Hematopoietic multipotent progenitor cell treated with erythropoietin and hydrocortisone succinate and interleukin-3 and kit ligand, for 8 days (in vitro differentiated cells): ENCODE data around the gene OR52K1.
"Not testable (repeated sequence)": the region's sequence is repeated elsewhere in the genome, so short reads cannot be mapped to it uniquely, and the experiment has no call there.

Experiments used
- DNase-seq: peaks from one replicate; pipeline ENCODE4 v3.0.0-alpha.2; 2015

OR52K1 gene

GRCh38 chr11:4482445-4482844 is at the start of gene OR52K1:
Gene OR52K1 (plus strand): TSS chr11:4482646. CDS start chr11:4488901, 6,255 bp downstream.
- DNase-seq, result no peak

GRCh38 chr11:4433856-4434255 is 48.6 kb upstream of the OR52K1 start:
- DNase-seq, result no peak

GRCh38 chr11:4436411-4436810 is 46.0 kb upstream of the OR52K1 start:
- no peak for DNase-seq

GRCh38 chr11:4441515-4441914 is 40.9 kb upstream of the OR52K1 start:
- DNase-seq, result no peak

GRCh38 chr11:4443232-4443891 is 39.1 kb upstream of the OR52K1 start:
- DNase-seq, result no peak

- DNase-seq, result no peak
Observed at GRCh38 chr11:4448995-4449394, 33.5 kb upstream of the OR52K1 start, which contains the start of gene OR52K2. Gene OR52K2 (plus strand): TSS chr11:4449295. CDS start chr11:4449340, 45 bp downstream.

- DNase-seq, result no peak
Observed at GRCh38 chr11:4453118-4453517, 29.3 kb upstream of the OR52K1 start.

- no peak for DNase-seq
Observed at GRCh38 chr11:4454021-4454420, 28.4 kb upstream of the OR52K1 start.

- peak; percentile 2 for DNase-seq
Observed at GRCh38 chr11:4455419-4455818, 27.0 kb upstream of the OR52K1 start.

- no peak for DNase-seq
Observed at GRCh38 chr11:4459500-4459899, 22.9 kb upstream of the OR52K1 start.

- no peak for DNase-seq
Observed at GRCh38 chr11:4460151-4460550, 22.3 kb upstream of the OR52K1 start.

GRCh38 chr11:4464216-4465159 is 18.0 kb upstream of the OR52K1 start:
- DNase-seq, result peak; percentile 4

GRCh38 chr11:4465407-4465806 is 17.0 kb upstream of the OR52K1 start:
- no peak for DNase-seq

- DNase-seq, result no peak
Observed at GRCh38 chr11:4466131-4466870, 16.1 kb upstream of the OR52K1 start.

- DNase-seq, result no peak
Observed at GRCh38 chr11:4466871-4467442, 15.5 kb upstream of the OR52K1 start.

- DNase-seq, result no peak
Observed at GRCh38 chr11:4467811-4468606, 14.4 kb upstream of the OR52K1 start.

GRCh38 chr11:4479644-4480043 is 2.8 kb upstream of the OR52K1 start:
- DNase-seq, result no peak

- DNase-seq, result no peak
Observed at GRCh38 chr11:4480577-4481239, 1.7 kb upstream of the OR52K1 start.

- no peak for DNase-seq
Observed at GRCh38 chr11:4481240-4481582, 1.2 kb upstream of the OR52K1 start.

- DNase-seq, result no peak
Observed at GRCh38 chr11:4484310-4484709, 1.9 kb downstream of the OR52K1 start.

- DNase-seq, result not testable (repeated sequence)
Observed at GRCh38 chr11:4491405-4491804, 9.0 kb downstream of the OR52K1 start.
